ENCODE measurements around the gene RXFP4.
A peak's percentile ranks its signal among the peaks of the same experiment; 100 is the strongest.
"Not testable (repeated sequence)": the region's sequence is repeated elsewhere in the genome, so short reads cannot be mapped to it uniquely, and the experiment has no call there.

RXFP4 gene

GRCh38 chr1:155940993-155941844, at the start of gene RXFP4:
Gene RXFP4, plus strand, starts transcription at chr1:155941638. Its CDS starts 72 bp downstream, at chr1:155941710.
- no peak for DNase-seq

- no peak for DNase-seq
These were observed 48.6 kb upstream of the RXFP4 start for GRCh38 chr1:155892796-155893195.

- DNase-seq: peak; percentile 41
These were observed 47.9 kb upstream of the RXFP4 start for GRCh38 chr1:155893389-155894142.

GRCh38 chr1:155895617-155896016, 45.8 kb upstream of the RXFP4 start:
- not testable (repeated sequence) for DNase-seq

GRCh38 chr1:155896476-155896875, 45.0 kb upstream of the RXFP4 start:
- not testable (repeated sequence) for DNase-seq

GRCh38 chr1:155897746-155898145, 43.7 kb upstream of the RXFP4 start:
- no peak for DNase-seq

GRCh38 chr1:155898888-155899287, 42.5 kb upstream of the RXFP4 start:
- DNase-seq: no peak

- no peak for DNase-seq
These were observed 41.8 kb upstream of the RXFP4 start for GRCh38 chr1:155899683-155900082.

GRCh38 chr1:155900161-155900560, 41.3 kb upstream of the RXFP4 start:
- DNase-seq: no peak

GRCh38 chr1:155904261-155904660, 37.2 kb upstream of the RXFP4 start:
- DNase-seq: no peak

GRCh38 chr1:155909894-155910293, 31.5 kb upstream of the RXFP4 start:
- DNase-seq: peak; percentile 28

- DNase-seq: no peak
These were observed 30.8 kb upstream of the RXFP4 start for GRCh38 chr1:155910621-155911121.

- DNase-seq: peak; percentile 92
These were observed 30.0 kb upstream of the RXFP4 start, which contains the start of gene RIT1 for GRCh38 chr1:155911156-155912055. Gene RIT1, minus strand, starts transcription at chr1:155911349. Its CDS starts 588 bp downstream, at chr1:155910761.

- DNase-seq: no peak
These were observed 29.3 kb upstream of the RXFP4 start for GRCh38 chr1:155912056-155912536.

GRCh38 chr1:155913969-155914757, 27.3 kb upstream of the RXFP4 start:
- no peak for DNase-seq

GRCh38 chr1:155918660-155919059, 22.8 kb upstream of the RXFP4 start:
- DNase-seq: no peak

- DNase-seq: no peak
These were observed 21.6 kb upstream of the RXFP4 start for GRCh38 chr1:155919801-155920200.

- DNase-seq: no peak
These were observed 20.7 kb upstream of the RXFP4 start for GRCh38 chr1:155920717-155921116.

GRCh38 chr1:155925506-155925905, 15.9 kb upstream of the RXFP4 start:
- DNase-seq: no peak

GRCh38 chr1:155929057-155929456, 12.4 kb upstream of the RXFP4 start:
- DNase-seq: no peak

GRCh38 chr1:155930725-155931124, 10.7 kb upstream of the RXFP4 start:
- not testable (repeated sequence) for DNase-seq
